Loucy (cell line): ENCODE results near the gene ATF7.

Experiments used
- EZH2phosphoT487 ChIP-seq: fragments of 200-600 bp; IDR thresholded peaks from 2 replicates; pipeline ENCODE4 v1.6.1; 2018; ENCODE audit warnings: antibody characterized with exemption, mild to moderate bottlenecking, moderate library complexity, borderline replicate concordance
- TF ChIP-seq, protein P1 (sequence below): fragments of 200-600 bp; sonication (generic); conservative IDR thresholded peaks from 2 replicates; pipeline ENCODE4 v1.5.1; 2014; ENCODE audit warnings: mild to moderate bottlenecking, antibody characterized with exemption, low read length

DNA sequence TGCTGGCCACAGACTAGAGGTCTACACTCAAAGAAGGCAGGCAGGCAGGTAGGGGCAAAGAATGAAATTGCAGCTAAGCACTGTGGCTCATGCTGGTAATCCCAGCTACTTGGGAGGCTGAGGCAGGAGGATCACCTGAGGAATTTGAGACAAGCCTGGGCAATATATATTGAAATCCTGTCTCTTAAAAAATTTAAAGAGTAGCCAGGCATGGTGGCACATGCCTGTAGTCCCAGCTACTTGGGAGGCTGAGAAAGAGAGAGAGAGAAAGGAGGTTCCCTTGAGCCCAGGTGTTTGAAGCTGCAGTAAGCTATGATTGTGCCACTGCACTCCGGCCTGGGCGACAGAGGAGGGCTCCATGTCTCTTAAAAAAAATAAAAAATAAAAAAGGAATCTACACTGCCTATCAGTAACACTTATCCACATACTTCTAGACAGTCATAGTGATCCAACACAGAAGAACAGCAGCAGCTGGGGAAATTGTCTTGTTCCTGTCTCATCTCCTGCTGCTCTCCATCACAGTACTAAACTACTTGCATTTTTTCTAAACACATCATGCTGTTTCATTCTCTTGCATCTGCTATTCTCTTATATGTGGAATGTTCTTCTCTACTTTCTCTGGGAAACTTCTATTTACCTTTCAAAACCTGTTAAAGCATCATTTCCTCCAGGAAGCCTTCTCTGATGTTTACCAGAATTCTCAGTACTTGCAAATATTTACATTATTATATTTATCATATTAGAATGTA, 57.2 kb downstream of the ATF7 start:
- TF ChIP-seq, protein P1, sequence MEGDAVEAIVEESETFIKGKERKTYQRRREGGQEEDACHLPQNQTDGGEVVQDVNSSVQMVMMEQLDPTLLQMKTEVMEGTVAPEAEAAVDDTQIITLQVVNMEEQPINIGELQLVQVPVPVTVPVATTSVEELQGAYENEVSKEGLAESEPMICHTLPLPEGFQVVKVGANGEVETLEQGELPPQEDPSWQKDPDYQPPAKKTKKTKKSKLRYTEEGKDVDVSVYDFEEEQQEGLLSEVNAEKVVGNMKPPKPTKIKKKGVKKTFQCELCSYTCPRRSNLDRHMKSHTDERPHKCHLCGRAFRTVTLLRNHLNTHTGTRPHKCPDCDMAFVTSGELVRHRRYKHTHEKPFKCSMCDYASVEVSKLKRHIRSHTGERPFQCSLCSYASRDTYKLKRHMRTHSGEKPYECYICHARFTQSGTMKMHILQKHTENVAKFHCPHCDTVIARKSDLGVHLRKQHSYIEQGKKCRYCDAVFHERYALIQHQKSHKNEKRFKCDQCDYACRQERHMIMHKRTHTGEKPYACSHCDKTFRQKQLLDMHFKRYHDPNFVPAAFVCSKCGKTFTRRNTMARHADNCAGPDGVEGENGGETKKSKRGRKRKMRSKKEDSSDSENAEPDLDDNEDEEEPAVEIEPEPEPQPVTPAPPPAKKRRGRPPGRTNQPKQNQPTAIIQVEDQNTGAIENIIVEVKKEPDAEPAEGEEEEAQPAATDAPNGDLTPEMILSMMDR = no peak
- no peak for TF ChIP-seq EZH2phosphoT487
